NCI-H774 (cell line): Measurements from ENCODE around the gene NTRK2.

Source experiments
- DNase-seq: peaks from one replicate; lab custom pipeline; 2025; lab: John Stamatoyannopoulos, UW

NTRK2 gene

GRCh38 chr9:84736081-84736480, 66.6 kb downstream of the NTRK2 start:
- DNase-seq: no peak

GRCh38 chr9:84736536-84736935, 67.0 kb downstream of the NTRK2 start:
- DNase-seq: no peak

- no peak for DNase-seq
These were observed 68.8 kb downstream of the NTRK2 start for GRCh38 chr9:84738353-84738752.

- DNase-seq: no peak
These were observed 72.7 kb downstream of the NTRK2 start for GRCh38 chr9:84742261-84742660.

- no peak for DNase-seq
These were observed 74.7 kb downstream of the NTRK2 start for GRCh38 chr9:84744195-84744594.

- DNase-seq: no peak
These were observed 75.2 kb downstream of the NTRK2 start for GRCh38 chr9:84744726-84745125.

GRCh38 chr9:84748112-84748511, 78.6 kb downstream of the NTRK2 start:
- DNase-seq: no peak

- no peak for DNase-seq
These were observed 80.8 kb downstream of the NTRK2 start for GRCh38 chr9:84750152-84750865.

- no peak for DNase-seq
These were observed 82.4 kb downstream of the NTRK2 start for GRCh38 chr9:84751921-84752320.

- DNase-seq: no peak
These were observed 84.9 kb downstream of the NTRK2 start for GRCh38 chr9:84754461-84754860.

GRCh38 chr9:84754881-84755280, 85.4 kb downstream of the NTRK2 start:
- no peak for DNase-seq

GRCh38 chr9:84755380-84755779, 85.9 kb downstream of the NTRK2 start:
- no peak for DNase-seq

- DNase-seq: no peak
These were observed 86.6 kb downstream of the NTRK2 start for GRCh38 chr9:84756171-84756570.

- no peak for DNase-seq
These were observed 87.2 kb downstream of the NTRK2 start for GRCh38 chr9:84756731-84757130.

GRCh38 chr9:84758817-84759216, 89.3 kb downstream of the NTRK2 start:
- DNase-seq: no peak

- DNase-seq: no peak
These were observed 89.8 kb downstream of the NTRK2 start for GRCh38 chr9:84759300-84759750.

GRCh38 chr9:84759804-84760203, 90.3 kb downstream of the NTRK2 start:
- DNase-seq: no peak

GRCh38 chr9:84761137-84761808, 91.7 kb downstream of the NTRK2 start:
- DNase-seq: no peak

GRCh38 chr9:84772511-84772910, 103.0 kb downstream of the NTRK2 start:
- no peak for DNase-seq

GRCh38 chr9:84773022-84773421, 103.5 kb downstream of the NTRK2 start:
- no peak for DNase-seq

- DNase-seq: no peak
These were observed 105.6 kb downstream of the NTRK2 start for GRCh38 chr9:84775056-84775643.

GRCh38 chr9:84778570-84778969, 109.0 kb downstream of the NTRK2 start:
- no peak for DNase-seq

GRCh38 chr9:84779883-84780282, 110.4 kb downstream of the NTRK2 start:
- no peak for DNase-seq
